Thymus (tissue), 11 donors: ENCODE data around the gene SIX2. TPM values are rescaled to one million over a fixed set of nuclear protein-coding genes. Genes with fewer than 3 reads are reported as not detected.

Experiments used
- DNase-seq, 9 donors: peaks; one replicate each; pipeline ENCODE4 v3.0.0-alpha.2; 2013; ENCODE audit warnings: low spot score in 9 of 9, low read depth in 6 of 9, missing footprints in 1 of 9
- H3K27ac ChIP-seq, 2 donors: one replicate each; pipeline ENCODE4 v1.5.1; 2013; ENCODE audit warnings: control low read depth in 1 of 2, low read depth in 1 of 2, low read length in 1 of 2, mild to moderate bottlenecking in 1 of 2, moderate library complexity in 1 of 2
- H3K27me3 ChIP-seq, 2 donors: one replicate each; pipeline ENCODE4 v1.5.1; 2013; ENCODE audit warnings: low read length in 1 of 2; ENCODE audit not compliant: control insufficient read depth in 2 of 2, insufficient read depth in 1 of 2
- H3K36me3 ChIP-seq, 2 donors: one replicate each; pipeline ENCODE4 v1.5.1; 2013; ENCODE audit warnings: low read length in 1 of 2, mild to moderate bottlenecking in 1 of 2, moderate library complexity in 1 of 2; ENCODE audit not compliant: control insufficient read depth in 2 of 2, insufficient read depth in 2 of 2
- H3K4me1 ChIP-seq, 2 donors: one replicate each; pipeline ENCODE4 v1.5.1; 2013; ENCODE audit warnings: low read length in 2 of 2; ENCODE audit not compliant: control insufficient read depth in 2 of 2, insufficient read depth in 2 of 2
- H3K4me3 ChIP-seq, 2 donors: one replicate each; pipeline ENCODE4 v1.5.1; 2013; ENCODE audit warnings: low read length in 2 of 2, control low read depth in 1 of 2, mild to moderate bottlenecking in 1 of 2
- H3K9me3 ChIP-seq, 2 donors: one replicate each; pipeline ENCODE4 v1.5.1; 2013; ENCODE audit warnings: low read length in 1 of 2, mild to moderate bottlenecking in 1 of 2; ENCODE audit not compliant: control insufficient read depth in 2 of 2, insufficient read depth in 1 of 2
- whole genome bisulfite sequencing: extraction: QIAGEN DNeasy Blood & Tissue Kit; methylation state at CpG from one replicate; pipeline ENCODE4 v1.1.7; 2013; 5-methylcytosine and 5-hydroxymethylcytosine counted together
- polyA plus RNA-seq: library from polyadenylated mRNA; stranded (reverse); fragments of 200-250 nt; gene quantifications from one replicate; pipeline ENCODE4 v1.2.3, GENCODE V29; 2013
- total RNA-seq: library from RNA; stranded (reverse); fragments of 120-200 nt; gene quantifications from one replicate; pipeline ENCODE4 v1.2.4, GENCODE V29; 2013
- donor health status: healthy.

SIX2 gene
- total and polyA plus RNA-seq, 2 donors = 0.90 to 16.7 TPM

DNA sequence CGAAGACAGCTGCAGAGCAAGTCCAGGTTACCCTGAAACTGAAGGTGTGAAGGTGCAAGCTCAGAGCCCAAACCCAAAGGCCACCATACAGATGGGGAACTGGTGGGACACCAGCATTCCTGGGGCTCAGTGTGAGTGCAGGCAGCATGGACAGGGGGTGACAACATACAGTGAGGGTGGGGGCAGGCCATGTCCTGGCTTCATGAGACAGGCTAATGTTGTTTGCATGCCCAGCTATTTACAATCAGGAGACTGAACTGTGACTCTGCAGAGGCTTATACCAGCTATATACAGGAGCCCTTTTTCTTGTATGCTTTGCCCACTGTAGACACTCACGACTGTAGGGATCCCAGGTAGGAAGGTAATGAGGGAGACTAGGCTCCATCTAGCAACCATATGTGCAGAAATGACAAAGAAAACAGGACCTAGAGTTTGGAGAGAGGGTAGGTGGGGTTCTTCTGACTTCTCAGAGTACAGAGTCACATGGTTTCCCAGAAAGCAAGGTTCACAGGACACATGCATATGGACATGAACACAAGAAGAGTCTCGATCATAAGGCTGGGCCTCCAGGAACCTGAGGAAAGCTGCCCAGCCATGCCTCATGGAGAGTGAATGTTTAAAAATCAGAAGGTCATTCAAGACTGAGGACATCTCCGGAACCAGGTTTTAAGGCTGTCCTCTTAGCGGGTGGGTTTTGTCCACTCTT, 41.4 kb downstream of the SIX2 start:
- H3K9me3 ChIP-seq = no peaks in the 10 kb centered on the region
- H3K27ac ChIP-seq = no peak overlapping the region
- no peak overlapping the region for H3K4me3 ChIP-seq
- no peaks in the 10 kb centered on the region for H3K4me1 ChIP-seq
- peaks cover 0 to 37% of the 10 kb centered on the region in 2 donors for H3K27me3 ChIP-seq
- 97% methylated on average over 5 of the region's 5 CpGs for WGBS
- no peaks in the 10 kb centered on the region for H3K36me3 ChIP-seq
- no peak for DNase-seq

DNA sequence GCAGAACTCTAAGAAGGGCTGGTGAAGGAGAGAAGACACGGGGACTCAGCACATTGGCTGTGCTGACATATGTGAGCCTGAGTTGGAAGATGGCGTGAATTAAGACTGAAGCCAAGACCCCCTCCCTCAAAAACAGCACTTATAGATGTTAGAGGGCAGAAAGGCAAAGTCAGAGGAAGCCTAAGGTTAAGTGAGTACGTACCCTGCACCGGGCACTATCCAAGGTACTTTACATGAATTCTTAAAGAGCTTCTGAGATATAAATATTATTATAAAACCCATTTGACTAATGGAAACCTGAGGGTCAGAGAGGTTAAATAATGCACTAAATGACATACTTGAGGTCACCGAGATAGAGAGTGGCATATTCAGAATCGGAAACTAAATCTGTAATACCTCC, 42.2 kb downstream of the SIX2 start:
- peaks cover 0 to 40% of the 10 kb centered on the region in 2 donors for H3K27me3 ChIP-seq
- H3K9me3 ChIP-seq = no peaks in the 10 kb centered on the region
- H3K4me3 ChIP-seq = no peak overlapping the region
- DNase-seq = no peak
- H3K4me1 ChIP-seq = no peaks in the 10 kb centered on the region
- WGBS = 89% methylated on average over 6 of the region's 6 CpGs
- no peaks in the 10 kb centered on the region for H3K36me3 ChIP-seq
- H3K27ac ChIP-seq = no peak overlapping the region

DNA sequence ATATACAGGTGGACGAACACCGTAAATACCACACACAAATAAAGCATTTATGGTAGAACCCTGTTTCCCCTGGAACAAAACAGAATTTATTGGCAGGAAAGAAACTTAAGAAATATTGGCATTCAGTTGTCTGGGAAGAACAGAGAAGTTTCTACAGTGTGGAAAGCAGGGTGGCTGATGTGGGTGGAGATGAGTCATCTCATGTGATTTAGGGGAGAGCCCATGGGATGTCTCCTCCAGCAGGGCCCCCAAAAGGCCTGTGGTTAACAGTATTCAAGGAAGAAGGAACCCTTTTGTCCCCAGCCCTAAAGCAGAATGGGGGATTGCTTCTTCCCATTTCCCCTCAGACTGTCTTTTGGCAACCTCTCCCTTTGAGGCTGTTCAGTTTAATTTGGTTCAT, 43.6 kb downstream of the SIX2 start:
- no peak for DNase-seq
- H3K27me3 ChIP-seq = peaks cover 0 to 49% of the 10 kb centered on the region in 2 donors
- WGBS = over 99% methylated on average over 2 of the region's 2 CpGs
- H3K4me3 ChIP-seq = no peak overlapping the region
- no peak overlapping the region for H3K27ac ChIP-seq
- H3K36me3 ChIP-seq = no peaks in the 10 kb centered on the region
- H3K4me1 ChIP-seq = no peaks in the 10 kb centered on the region
- no peaks in the 10 kb centered on the region for H3K9me3 ChIP-seq

DNA sequence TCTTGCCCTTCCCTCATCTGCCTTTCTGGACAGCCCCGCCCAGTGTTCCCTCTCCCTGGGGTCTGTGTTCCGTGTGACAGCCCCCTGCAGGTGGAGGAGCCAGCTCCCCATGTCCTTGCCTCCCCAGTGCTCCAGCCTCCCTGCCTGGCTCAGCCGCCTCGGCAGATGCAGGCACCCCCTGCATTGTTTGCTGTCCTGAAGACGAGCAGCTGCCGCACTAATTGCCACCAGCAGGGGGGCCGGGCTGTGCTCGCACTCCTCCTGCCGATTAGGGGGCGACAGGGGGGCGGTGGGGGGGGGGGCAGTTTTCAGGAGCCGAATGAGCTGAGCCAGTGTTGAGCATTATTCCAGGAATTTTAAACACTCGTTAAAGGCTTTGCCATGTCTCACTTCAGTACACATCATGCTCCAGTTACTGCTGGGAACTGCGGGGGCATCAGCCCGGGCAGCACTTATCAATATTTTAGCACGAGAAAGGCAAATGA, 44.5 kb downstream of the SIX2 start:
- H3K36me3 ChIP-seq = no peaks in the 10 kb centered on the region
- H3K9me3 ChIP-seq = no peaks in the 10 kb centered on the region
- H3K4me1 ChIP-seq = no peaks in the 10 kb centered on the region
- no peak overlapping the region for H3K4me3 ChIP-seq
- no peak overlapping the region for H3K27ac ChIP-seq
- H3K27me3 ChIP-seq = peaks cover 0 to 52% of the 10 kb centered on the region in 2 donors
- DNase-seq = no peak
- 28% methylated on average over 16 of the region's 16 CpGs for WGBS

DNA sequence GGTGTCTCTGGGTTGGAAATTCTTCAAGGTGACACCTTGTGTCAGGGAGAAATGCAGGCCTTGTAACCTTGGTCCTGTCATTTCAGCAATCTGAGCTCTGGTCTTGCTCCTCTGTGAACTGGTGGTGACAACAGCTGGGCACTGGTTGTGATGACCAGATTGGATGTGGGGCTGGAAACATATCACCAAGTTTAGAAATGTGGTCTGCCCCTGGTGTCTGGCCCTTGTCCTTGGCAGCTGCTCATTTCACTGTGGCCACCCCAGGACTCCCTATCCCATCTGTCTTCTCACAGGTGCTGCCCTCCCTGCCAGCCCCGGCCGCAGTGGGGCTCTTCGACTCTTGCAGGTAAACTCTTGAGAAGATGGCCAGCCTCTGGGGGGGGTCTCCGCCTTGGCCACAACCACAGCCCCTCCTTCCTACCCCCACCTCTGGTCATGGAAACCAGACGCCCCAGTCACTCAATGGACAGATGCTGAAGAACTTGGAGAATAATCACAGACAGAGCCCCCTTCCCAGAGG, 47.0 kb downstream of the SIX2 start:
- no peak for DNase-seq
- WGBS = 95% methylated on average over 5 of the region's 5 CpGs

DNA sequence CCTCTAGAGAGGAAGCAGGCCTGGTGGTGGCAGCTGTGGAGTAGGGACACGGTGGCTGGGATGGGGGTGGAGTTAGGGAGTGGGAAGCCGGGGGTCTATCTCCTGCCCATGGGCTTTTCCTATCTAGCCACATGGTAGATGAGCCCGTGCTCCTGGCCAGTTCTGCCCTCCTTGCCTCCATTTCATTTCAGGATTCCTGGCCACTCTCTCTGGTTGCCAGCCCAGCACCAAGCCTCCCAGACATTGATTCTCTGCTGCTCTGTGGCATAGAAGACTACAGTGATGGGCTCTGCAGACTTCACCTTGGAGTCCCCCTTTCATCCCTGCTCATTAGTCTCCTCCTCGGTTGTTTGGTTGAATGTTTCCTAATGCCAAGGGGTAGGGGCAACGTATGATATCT, 48.4 kb downstream of the SIX2 start:
- H3K4me3 ChIP-seq = no peak overlapping the region
- 91% methylated on average over 5 of the region's 5 CpGs for WGBS
- no peaks in the 10 kb centered on the region for H3K4me1 ChIP-seq
- H3K27ac ChIP-seq = no peak overlapping the region
- H3K9me3 ChIP-seq = no peaks in the 10 kb centered on the region
- no peaks in the 10 kb centered on the region for H3K36me3 ChIP-seq
- peaks cover 2 to 73% of the 10 kb centered on the region in 2 donors for H3K27me3 ChIP-seq
- no peak for DNase-seq

More for the DNA sequence above, 47.0 kb downstream of the SIX2 start:
- Histone ChIP-seq H3K27me3 (peaks cover under 1 to 72% of the 10 kb centered on the region in 2 donors), H3K36me3 (no peaks in the 10 kb centered on the region), H3K9me3 (no peaks in the 10 kb centered on the region), H3K4me1 (no peaks in the 10 kb centered on the region), H3K4me3 (no peak overlapping the region), H3K27ac (no peak overlapping the region)

DNA sequence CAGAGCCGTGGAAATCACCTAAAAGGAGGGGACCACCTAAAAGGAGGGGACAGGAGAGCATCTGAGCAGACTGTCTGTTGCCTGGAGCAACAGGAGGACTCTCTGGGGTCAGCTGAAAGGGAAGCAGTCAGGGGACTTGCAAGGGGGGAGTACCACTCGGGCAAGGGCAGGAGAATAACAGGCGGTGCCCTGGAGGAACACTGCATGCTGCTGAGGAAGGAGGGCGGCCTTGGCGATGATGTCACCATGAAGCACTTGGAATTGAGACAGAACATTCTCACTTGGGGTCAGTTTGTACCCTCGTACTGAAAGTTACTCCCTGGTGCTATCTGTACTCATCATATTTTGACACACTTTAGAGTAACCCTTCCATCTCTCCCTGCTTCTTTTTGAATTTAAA, 49.4 kb downstream of the SIX2 start:
- Histone ChIP-seq H3K27me3 (peaks cover 9 to 74% of the 10 kb centered on the region in 2 donors), H3K36me3 (no peaks in the 10 kb centered on the region), H3K27ac (no peak overlapping the region), H3K4me3 (no peak overlapping the region), H3K4me1 (peaks cover 0 to 7% of the 10 kb centered on the region in 2 donors), H3K9me3 (peaks cover 0 to 5% of the 10 kb centered on the region in 2 donors)
- WGBS = 90% methylated on average over 6 of the region's 6 CpGs
- DNase-seq = no peak

DNA sequence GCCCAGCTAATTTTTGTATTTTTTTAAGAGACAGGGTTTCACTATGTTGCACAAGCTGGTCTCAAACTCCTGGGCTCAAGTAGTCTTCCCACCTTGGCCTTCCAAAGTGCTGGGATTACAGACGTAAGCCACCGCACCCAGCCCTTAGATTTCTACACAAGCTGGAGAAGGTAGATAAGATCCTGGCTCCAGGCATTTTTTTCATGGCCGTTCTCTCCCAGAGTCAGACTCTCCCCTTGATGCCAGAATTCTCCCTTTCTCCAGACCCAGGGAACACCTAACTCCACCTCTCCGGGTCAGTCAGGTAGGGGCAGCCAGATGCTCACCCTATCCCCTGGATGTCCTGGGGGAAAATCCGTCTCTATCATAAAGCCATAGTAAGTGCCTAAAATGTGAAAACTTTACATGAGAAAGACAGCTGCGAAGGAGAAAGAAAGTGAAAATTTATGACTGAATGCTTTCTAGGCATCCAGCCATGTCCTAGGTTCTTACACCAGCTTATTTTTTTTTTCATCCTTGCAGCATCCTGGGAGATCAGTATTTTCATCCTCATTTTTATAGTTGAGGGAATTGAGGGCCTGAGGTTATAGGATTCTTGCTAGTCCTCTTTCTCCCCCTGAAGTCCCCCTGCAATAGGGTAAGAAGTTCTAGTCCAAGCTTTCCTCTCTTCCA, 51.5 kb downstream of the SIX2 start:
- H3K36me3 ChIP-seq = no peaks in the 10 kb centered on the region
- peaks cover 0 to 5% of the 10 kb centered on the region in 2 donors for H3K9me3 ChIP-seq
- H3K27me3 ChIP-seq = peaks cover 28 to 82% of the 10 kb centered on the region in 2 donors
- H3K4me1 ChIP-seq = peaks cover 0 to 8% of the 10 kb centered on the region in 2 donors
- DNase-seq = no peak
- H3K4me3 ChIP-seq = no peak overlapping the region
- no peak overlapping the region for H3K27ac ChIP-seq
- WGBS = 90% methylated on average over 6 of the region's 6 CpGs

DNA sequence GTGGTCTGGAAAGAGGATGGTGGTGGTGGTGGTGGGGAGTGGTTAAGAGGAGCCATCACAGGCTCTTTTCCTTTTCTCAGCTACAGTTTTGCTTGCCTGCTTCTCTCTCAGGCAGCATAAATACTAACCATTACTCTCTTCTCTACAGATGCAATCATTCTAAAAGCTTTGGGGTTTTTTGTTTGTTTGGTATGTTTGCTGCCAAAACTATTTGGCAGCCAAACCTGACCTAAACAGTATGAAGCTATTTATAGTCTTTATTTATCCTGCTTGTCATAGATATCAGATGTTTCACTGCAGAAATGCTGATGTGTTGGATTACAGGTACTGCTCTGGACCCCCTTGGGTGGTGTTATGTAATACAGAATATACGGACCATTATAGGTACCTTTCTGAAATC, 52.4 kb downstream of the SIX2 start:
- Histone ChIP-seq H3K36me3 (no peaks in the 10 kb centered on the region), H3K27me3 (peaks cover 38 to 84% of the 10 kb centered on the region in 2 donors), H3K4me1 (peaks cover 0 to 13% of the 10 kb centered on the region in 2 donors), H3K27ac (no peak overlapping the region), H3K4me3 (no peak overlapping the region), H3K9me3 (peaks cover 0 to 5% of the 10 kb centered on the region in 2 donors)
- DNase-seq = no peak
- 91% methylated on average over 1 of the region's 1 CpG for WGBS
